ENCODE data around the gene FAM170B. TPM values are rescaled to one million over a fixed set of nuclear protein-coding genes. Genes with fewer than 3 reads are reported as not detected.

FAM170B gene
- total RNA-seq, 1 donor from 2014 or later, result not detected

DNA sequence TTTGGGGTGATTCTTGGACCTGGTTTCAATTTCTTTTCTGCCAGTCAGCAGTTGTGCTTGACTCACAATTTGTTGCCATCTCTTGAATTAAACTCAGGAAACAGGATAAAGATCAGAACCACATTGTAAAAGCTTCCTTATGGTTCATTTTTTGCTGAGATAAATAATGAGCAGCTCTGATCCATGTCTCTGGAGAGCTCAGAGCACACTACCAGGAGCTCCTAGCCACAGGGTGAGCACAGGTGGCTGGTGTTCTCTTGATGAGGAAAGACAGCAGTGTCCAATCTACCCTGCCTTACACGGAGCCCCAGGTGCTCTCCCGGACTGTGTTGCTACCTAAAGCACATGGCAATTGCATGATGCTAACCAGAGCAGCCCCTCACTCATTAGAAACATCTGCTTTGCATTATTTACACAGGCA lies 17.2 kb upstream of the FAM170B start:
- H3K4me3 ChIP-seq, result no peak overlapping the region
- no peaks in the 10 kb centered on the region for H3K36me3 ChIP-seq
- no peaks in the 10 kb centered on the region for H3K4me1 ChIP-seq
- no peaks in the 10 kb centered on the region for H3K9me3 ChIP-seq
- no peak for DNase-seq (ENCODE audit: extremely low spot score in 2 of 2)
- no peaks in the 10 kb centered on the region for H3K27me3 ChIP-seq
- intact Hi-C loops (cut with DNase I), result no loop called here
- TF ChIP-seq, protein P1, sequence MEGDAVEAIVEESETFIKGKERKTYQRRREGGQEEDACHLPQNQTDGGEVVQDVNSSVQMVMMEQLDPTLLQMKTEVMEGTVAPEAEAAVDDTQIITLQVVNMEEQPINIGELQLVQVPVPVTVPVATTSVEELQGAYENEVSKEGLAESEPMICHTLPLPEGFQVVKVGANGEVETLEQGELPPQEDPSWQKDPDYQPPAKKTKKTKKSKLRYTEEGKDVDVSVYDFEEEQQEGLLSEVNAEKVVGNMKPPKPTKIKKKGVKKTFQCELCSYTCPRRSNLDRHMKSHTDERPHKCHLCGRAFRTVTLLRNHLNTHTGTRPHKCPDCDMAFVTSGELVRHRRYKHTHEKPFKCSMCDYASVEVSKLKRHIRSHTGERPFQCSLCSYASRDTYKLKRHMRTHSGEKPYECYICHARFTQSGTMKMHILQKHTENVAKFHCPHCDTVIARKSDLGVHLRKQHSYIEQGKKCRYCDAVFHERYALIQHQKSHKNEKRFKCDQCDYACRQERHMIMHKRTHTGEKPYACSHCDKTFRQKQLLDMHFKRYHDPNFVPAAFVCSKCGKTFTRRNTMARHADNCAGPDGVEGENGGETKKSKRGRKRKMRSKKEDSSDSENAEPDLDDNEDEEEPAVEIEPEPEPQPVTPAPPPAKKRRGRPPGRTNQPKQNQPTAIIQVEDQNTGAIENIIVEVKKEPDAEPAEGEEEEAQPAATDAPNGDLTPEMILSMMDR (IDR thresholded peaks at IDR 0.05), result no peak
- no peak for TF ChIP-seq POLR2A (IDR thresholded peaks at IDR 0.05)
- no peak overlapping the region for H3K27ac ChIP-seq

DNA sequence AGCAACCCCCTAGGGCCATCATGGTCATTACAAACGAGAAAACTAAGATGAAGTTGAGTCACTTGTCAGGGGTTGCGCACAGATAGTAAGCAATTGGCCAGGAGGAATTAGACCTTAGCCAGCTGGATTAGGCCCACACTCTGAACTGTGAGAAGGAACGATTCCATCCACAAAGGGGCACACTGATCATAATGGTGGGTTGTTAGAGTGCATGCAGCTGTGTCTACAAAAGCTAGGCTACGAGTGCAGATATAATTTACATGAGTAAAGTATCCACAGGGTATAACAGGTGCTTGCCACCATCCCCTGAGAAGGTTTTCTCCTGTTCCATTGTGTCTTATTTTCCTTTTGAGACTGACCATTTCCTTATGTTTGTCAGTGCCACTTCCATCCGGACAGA lies 16.6 kb upstream of the FAM170B start:
- Histone ChIP-seq H3K36me3 (no peaks in the 10 kb centered on the region), H3K4me1 (no peaks in the 10 kb centered on the region), H3K9me3 (no peaks in the 10 kb centered on the region), H3K27ac (no peak overlapping the region), H3K27me3 (no peaks in the 10 kb centered on the region), H3K4me3 (no peak overlapping the region)
- intact Hi-C loops (cut with DNase I), result no loop called here
- TF ChIP-seq POLR2AphosphoS5 (IDR thresholded peaks at IDR 0.05; ENCODE audit: insufficient read depth in 1 of 2, low read depth in 1 of 2) (no peak), POLR2A (IDR thresholded peaks at IDR 0.05) (no peak)
- TF ChIP-seq, protein P1 (IDR thresholded peaks at IDR 0.05), result no peak
- DNase-seq (ENCODE audit: extremely low spot score in 2 of 2), result no peak

DNA sequence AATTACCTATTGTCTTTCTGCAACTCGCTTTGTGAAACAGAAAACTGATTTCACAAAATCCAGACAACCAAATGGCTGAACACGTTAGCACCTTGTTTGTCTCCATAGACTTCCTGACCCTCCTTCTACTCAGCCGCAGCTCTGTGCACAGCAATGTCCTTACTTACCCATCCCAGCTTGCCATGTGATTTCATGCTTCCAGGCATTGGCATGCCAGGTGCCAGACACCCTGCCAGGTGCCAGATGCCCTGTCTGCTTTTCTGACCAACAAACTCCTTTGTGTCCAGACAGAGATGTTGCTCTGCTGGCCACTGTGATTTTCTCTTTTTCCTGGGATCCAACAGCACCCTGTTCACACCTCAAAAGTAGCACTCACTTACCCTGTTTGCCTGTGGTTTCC lies 16.1 kb upstream of the FAM170B start:
- DNase-seq (ENCODE audit: extremely low spot score in 2 of 2), result no peak
- H3K4me1 ChIP-seq, result no peaks in the 10 kb centered on the region
- no peaks in the 10 kb centered on the region for H3K27me3 ChIP-seq
- TF ChIP-seq POLR2A (IDR thresholded peaks at IDR 0.05) (no peak), POLR2AphosphoS5 (IDR thresholded peaks at IDR 0.05; ENCODE audit: insufficient read depth in 1 of 2, low read depth in 1 of 2) (no peak)
- TF ChIP-seq, protein P1 (IDR thresholded peaks at IDR 0.05), result no peak
- no peak overlapping the region for H3K4me3 ChIP-seq
- H3K27ac ChIP-seq, result no peak overlapping the region
- no peaks in the 10 kb centered on the region for H3K9me3 ChIP-seq
- intact Hi-C loops (cut with DNase I), result no loop called here
- no peaks in the 10 kb centered on the region for H3K36me3 ChIP-seq

DNA sequence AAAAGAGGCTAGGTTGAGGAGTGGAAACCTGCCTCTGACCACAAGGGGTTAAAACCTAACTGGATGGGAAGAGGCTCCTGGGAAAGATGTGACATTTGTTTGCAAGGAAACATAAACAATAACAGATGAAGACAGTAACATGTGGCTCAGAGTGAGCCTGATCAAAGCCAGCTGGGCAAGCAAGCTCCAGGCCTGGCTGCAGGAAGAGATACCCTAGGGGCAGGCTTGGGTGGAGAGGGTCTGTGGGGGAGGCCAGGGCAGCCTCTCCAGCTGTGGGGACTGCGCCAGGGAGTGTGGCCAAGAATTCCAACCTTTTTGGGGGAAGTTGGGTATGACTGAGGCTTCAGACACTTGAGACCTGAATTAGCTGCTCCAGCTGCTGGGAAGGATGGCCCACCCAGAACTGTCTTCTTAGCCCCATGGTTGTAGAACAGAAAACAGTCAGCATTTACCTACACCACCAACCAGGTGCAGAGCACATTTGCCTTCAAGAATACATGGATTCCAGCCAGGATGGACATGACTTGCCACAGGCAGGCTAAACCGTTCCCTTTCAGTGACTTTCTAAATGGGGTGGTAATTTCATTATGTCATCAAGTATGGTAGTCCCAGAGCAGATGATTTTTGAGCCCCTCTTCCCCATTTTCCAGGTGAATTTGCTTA lies 10.4 kb upstream of the FAM170B start:
- H3K4me3 ChIP-seq, result no peak overlapping the region
- no peaks in the 10 kb centered on the region for H3K36me3 ChIP-seq
- H3K4me1 ChIP-seq, result peaks cover 26% of the 10 kb centered on the region
- TF ChIP-seq, protein P1 (IDR thresholded peaks at IDR 0.05), result no peak
- TF ChIP-seq POLR2AphosphoS5 (IDR thresholded peaks at IDR 0.05; ENCODE audit: insufficient read depth in 1 of 2, low read depth in 1 of 2) (peak in 1 of 2 donors; percentile 20), POLR2A (IDR thresholded peaks at IDR 0.05) (no peak)
- H3K9me3 ChIP-seq, result no peaks in the 10 kb centered on the region
- no peaks in the 10 kb centered on the region for H3K27me3 ChIP-seq
- no peak for DNase-seq (ENCODE audit: extremely low spot score in 2 of 2)
- no peak overlapping the region for H3K27ac ChIP-seq
- intact Hi-C loops (cut with DNase I), result no loop called here

DNA sequence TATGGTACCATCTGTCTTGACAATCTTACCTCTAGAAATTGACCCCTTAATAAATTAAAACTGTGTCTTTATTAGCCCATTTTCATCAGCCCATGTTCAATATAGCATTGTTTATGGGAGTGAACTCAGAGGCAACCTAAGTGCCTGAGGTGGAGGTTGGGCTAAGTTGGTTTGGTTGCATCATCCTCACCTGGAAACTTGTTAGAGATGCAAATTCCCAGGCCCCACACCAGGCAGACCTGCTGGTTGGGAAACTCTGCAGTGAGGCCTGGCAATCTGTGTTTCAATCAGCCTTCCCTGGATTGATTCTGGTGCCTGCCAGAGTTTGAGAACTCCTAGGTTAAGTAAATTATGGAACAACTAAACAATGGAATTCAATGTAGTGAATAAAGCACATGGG lies 9.4 kb upstream of the FAM170B start:
- intact Hi-C loops (cut with DNase I), result no loop called here
- Histone ChIP-seq H3K9me3 (no peaks in the 10 kb centered on the region), H3K36me3 (no peaks in the 10 kb centered on the region), H3K4me1 (peaks cover 36% of the 10 kb centered on the region), H3K4me3 (no peak overlapping the region), H3K27me3 (no peaks in the 10 kb centered on the region), H3K27ac (no peak overlapping the region)
- no peak for DNase-seq (ENCODE audit: extremely low spot score in 2 of 2)
- no peak for TF ChIP-seq POLR2A (IDR thresholded peaks at IDR 0.05)
- TF ChIP-seq POLR2AphosphoS5 (IDR thresholded peaks at IDR 0.05; ENCODE audit: insufficient read depth in 1 of 2, low read depth in 1 of 2), result no peak
- TF ChIP-seq, protein P1 (IDR thresholded peaks at IDR 0.05), result no peak

Data from vagina (tissue), 2 donors.